ENCODE measurements around the gene HTR4.

HTR4 gene

GRCh38 chr5:148585988-148586387 is 68.3 kb downstream of the HTR4 start:
- H3K9me3 ChIP-seq (replicated peaks in 1 of 11): no peaks in the 10 kb centered on the region
- no peak for TF ChIP-seq Cebpa-rat (IDR thresholded peaks at IDR 0.05)
- H3K4me1 ChIP-seq: no peaks in the 10 kb centered on the region
- no peak overlapping the region for H3K4me2 ChIP-seq
- no peaks in the 10 kb centered on the region for H3K36me3 ChIP-seq
- no peak overlapping the region for H3K4me3 ChIP-seq
- no peaks in the 10 kb centered on the region for H4K20me1 ChIP-seq
- no peak overlapping the region for H3K9ac ChIP-seq
- H3K27me3 ChIP-seq: no peaks in the 10 kb centered on the region
- no peak overlapping the region for H3K27ac ChIP-seq

GRCh38 chr5:148584103-148584502 is 70.2 kb downstream of the HTR4 start:
- Histone ChIP-seq H3K9ac (no peak overlapping the region), H3K4me2 (no peak overlapping the region), H3K9me3 (replicated peaks in 1 of 11) (no peaks in the 10 kb centered on the region; a peak in 1 of 22 replicates), H4K20me1 (no peaks in the 10 kb centered on the region), H3K4me3 (no peak overlapping the region), H3K36me3 (no peaks in the 10 kb centered on the region), H3K4me1 (no peaks in the 10 kb centered on the region), H3K27me3 (no peaks in the 10 kb centered on the region), H3K27ac (no peak overlapping the region)
- TF ChIP-seq Cebpa-rat (IDR thresholded peaks at IDR 0.05): no peak

GRCh38 chr5:148583421-148583965 is 70.8 kb downstream of the HTR4 start:
- H3K4me3 ChIP-seq: no peak overlapping the region
- no peaks in the 10 kb centered on the region for H4K20me1 ChIP-seq
- TF ChIP-seq Cebpa-rat (IDR thresholded peaks at IDR 0.05): no peak
- no peak overlapping the region for H3K27ac ChIP-seq
- no peaks in the 10 kb centered on the region for H3K27me3 ChIP-seq
- no peaks in the 10 kb centered on the region; a peak in 1 of 22 replicates for H3K9me3 ChIP-seq (replicated peaks in 1 of 11)
- H3K4me2 ChIP-seq: no peak overlapping the region
- H3K4me1 ChIP-seq: no peaks in the 10 kb centered on the region
- H3K9ac ChIP-seq: no peak overlapping the region
- no peaks in the 10 kb centered on the region for H3K36me3 ChIP-seq

GRCh38 chr5:148574167-148574566 is 80.2 kb downstream of the HTR4 start:
- no peaks in the 10 kb centered on the region for H3K27me3 ChIP-seq
- no peaks in the 10 kb centered on the region for H4K20me1 ChIP-seq
- no peak overlapping the region for H3K27ac ChIP-seq
- H3K36me3 ChIP-seq: no peaks in the 10 kb centered on the region
- H3K9me3 ChIP-seq (replicated peaks in 1 of 11): no peaks in the 10 kb centered on the region
- TF ChIP-seq Cebpa-rat (IDR thresholded peaks at IDR 0.05): no peak
- H3K4me2 ChIP-seq: no peak overlapping the region
- H3K4me1 ChIP-seq: no peaks in the 10 kb centered on the region
- no peak overlapping the region for H3K9ac ChIP-seq
- no peak overlapping the region for H3K4me3 ChIP-seq

GRCh38 chr5:148573374-148573773 is 81.0 kb downstream of the HTR4 start:
- no peak for TF ChIP-seq Cebpa-rat (IDR thresholded peaks at IDR 0.05)
- H3K4me2 ChIP-seq: no peak overlapping the region
- H3K9ac ChIP-seq: no peak overlapping the region
- no peaks in the 10 kb centered on the region for H3K4me1 ChIP-seq
- H3K27ac ChIP-seq: no peak overlapping the region
- H3K9me3 ChIP-seq (replicated peaks in 1 of 11): no peaks in the 10 kb centered on the region
- no peaks in the 10 kb centered on the region for H3K27me3 ChIP-seq
- no peaks in the 10 kb centered on the region for H4K20me1 ChIP-seq
- H3K36me3 ChIP-seq: no peaks in the 10 kb centered on the region
- no peak overlapping the region for H3K4me3 ChIP-seq

GRCh38 chr5:148569948-148570347 is 84.4 kb downstream of the HTR4 start:
- H4K20me1 ChIP-seq: no peaks in the 10 kb centered on the region
- H3K4me3 ChIP-seq: no peak overlapping the region
- H3K9ac ChIP-seq: no peak overlapping the region
- no peaks in the 10 kb centered on the region for H3K4me1 ChIP-seq
- H3K36me3 ChIP-seq: no peaks in the 10 kb centered on the region
- H3K4me2 ChIP-seq: no peak overlapping the region
- no peak for TF ChIP-seq Cebpa-rat (IDR thresholded peaks at IDR 0.05)
- H3K27me3 ChIP-seq: no peaks in the 10 kb centered on the region
- H3K9me3 ChIP-seq (replicated peaks in 1 of 11): no peaks in the 10 kb centered on the region
- H3K27ac ChIP-seq: no peak overlapping the region

GRCh38 chr5:148565148-148565547 is 89.2 kb downstream of the HTR4 start:
- no peak for TF ChIP-seq Cebpa-rat (IDR thresholded peaks at IDR 0.05)
- H3K27ac ChIP-seq: no peak overlapping the region
- H3K4me1 ChIP-seq: no peaks in the 10 kb centered on the region
- H3K4me3 ChIP-seq: no peak overlapping the region
- H3K4me2 ChIP-seq: no peak overlapping the region
- no peaks in the 10 kb centered on the region for H4K20me1 ChIP-seq
- H3K27me3 ChIP-seq: no peaks in the 10 kb centered on the region
- H3K36me3 ChIP-seq: no peaks in the 10 kb centered on the region
- no peak overlapping the region for H3K9ac ChIP-seq
- H3K9me3 ChIP-seq (replicated peaks in 1 of 11): no peaks in the 10 kb centered on the region

GRCh38 chr5:148563021-148563420 is 91.3 kb downstream of the HTR4 start:
- H3K36me3 ChIP-seq: no peaks in the 10 kb centered on the region
- H3K27me3 ChIP-seq: no peaks in the 10 kb centered on the region

GRCh38 chr5:148561801-148562311 is 92.5 kb downstream of the HTR4 start:
- no peak for TF ChIP-seq Cebpa-rat (IDR thresholded peaks at IDR 0.05)
- no peak overlapping the region for H3K4me3 ChIP-seq
- H3K4me1 ChIP-seq: no peaks in the 10 kb centered on the region
- H3K4me2 ChIP-seq: no peak overlapping the region
- H3K36me3 ChIP-seq: no peaks in the 10 kb centered on the region
- H4K20me1 ChIP-seq: no peaks in the 10 kb centered on the region
- H3K27me3 ChIP-seq: no peaks in the 10 kb centered on the region
- no peak overlapping the region for H3K9ac ChIP-seq
- H3K9me3 ChIP-seq (replicated peaks in 1 of 11): no peaks in the 10 kb centered on the region
- no peak overlapping the region for H3K27ac ChIP-seq

More at GRCh38 chr5:148563021-148563420, 91.3 kb downstream of the HTR4 start:
- H3K9ac ChIP-seq: no peak overlapping the region
- H3K4me2 ChIP-seq: no peak overlapping the region
- no peak overlapping the region for H3K27ac ChIP-seq
- H3K4me1 ChIP-seq: no peaks in the 10 kb centered on the region
- H3K9me3 ChIP-seq (replicated peaks in 1 of 11): no peaks in the 10 kb centered on the region
- TF ChIP-seq Cebpa-rat (IDR thresholded peaks at IDR 0.05): no peak
- H4K20me1 ChIP-seq: no peaks in the 10 kb centered on the region
- no peak overlapping the region for H3K4me3 ChIP-seq

GRCh38 chr5:148559461-148559860 is 94.9 kb downstream of the HTR4 start:
- Histone ChIP-seq H3K9ac (no peak overlapping the region), H3K27ac (no peak overlapping the region), H4K20me1 (no peaks in the 10 kb centered on the region), H3K9me3 (replicated peaks in 1 of 11) (no peaks in the 10 kb centered on the region), H3K36me3 (no peaks in the 10 kb centered on the region), H3K4me3 (no peak overlapping the region), H3K27me3 (no peaks in the 10 kb centered on the region), H3K4me2 (no peak overlapping the region), H3K4me1 (no peaks in the 10 kb centered on the region)
- TF ChIP-seq Cebpa-rat (IDR thresholded peaks at IDR 0.05): no peak
